ENCODE measurements around the gene AHRR.
"Not testable (repeated sequence)": the region's sequence is repeated elsewhere in the genome, so short reads cannot be mapped to it uniquely, and the experiment has no call there.

The AHRR gene

GRCh38 chr5:459562-460272 lies 138.2 kb downstream of the AHRR start:
- no peak for DNase-seq (ENCODE audit: low read depth)

GRCh38 chr5:460273-460625 lies 138.7 kb downstream of the AHRR start:
- DNase-seq (ENCODE audit: low read depth): no peak

- no peak for DNase-seq (ENCODE audit: low read depth)
These were observed 140.6 kb downstream of the AHRR start for GRCh38 chr5:462051-462481.

- no peak for DNase-seq (ENCODE audit: low read depth)
These were observed 141.8 kb downstream of the AHRR start for GRCh38 chr5:463301-463700.

- no peak for DNase-seq (ENCODE audit: low read depth)
These were observed 142.4 kb downstream of the AHRR start for GRCh38 chr5:463952-464351.

GRCh38 chr5:464446-464842 lies 142.9 kb downstream of the AHRR start:
- DNase-seq (ENCODE audit: low read depth): no peak

- DNase-seq (ENCODE audit: low read depth): no peak
These were observed 143.5 kb downstream of the AHRR start for GRCh38 chr5:464843-465590.

- DNase-seq (ENCODE audit: low read depth): no peak
These were observed 144.3 kb downstream of the AHRR start for GRCh38 chr5:465591-466403.

- no peak for DNase-seq (ENCODE audit: low read depth)
These were observed 145.3 kb downstream of the AHRR start for GRCh38 chr5:466661-467310.

- DNase-seq (ENCODE audit: low read depth): no peak
These were observed 146.9 kb downstream of the AHRR start for GRCh38 chr5:468401-468800.

GRCh38 chr5:469752-470483 lies 148.4 kb downstream of the AHRR start:
- DNase-seq (ENCODE audit: low read depth): no peak

GRCh38 chr5:470961-471749 lies 149.6 kb downstream of the AHRR start:
- DNase-seq (ENCODE audit: low read depth): no peak

- no peak for DNase-seq (ENCODE audit: low read depth)
These were observed 150.2 kb downstream of the AHRR start for GRCh38 chr5:471750-472058.

- DNase-seq (ENCODE audit: low read depth): no peak
These were observed 150.7 kb downstream of the AHRR start for GRCh38 chr5:472076-472655.

GRCh38 chr5:472656-473550 lies 151.4 kb downstream of the AHRR start:
- DNase-seq (ENCODE audit: low read depth): peak; percentile 91

- no peak for DNase-seq (ENCODE audit: low read depth)
These were observed 152.2 kb downstream of the AHRR start for GRCh38 chr5:473551-474192.

- DNase-seq (ENCODE audit: low read depth): not testable (repeated sequence)
These were observed 152.8 kb downstream of the AHRR start for GRCh38 chr5:474232-474839.

- no peak for DNase-seq (ENCODE audit: low read depth)
These were observed 153.5 kb downstream of the AHRR start for GRCh38 chr5:474840-475661.
